Measurements from ENCODE around the gene CTRB1. TPM values are rescaled to one million over a fixed set of nuclear protein-coding genes. Genes with fewer than 3 reads are reported as not detected.

CTRB1 gene
- total RNA-seq, 1 experiment from 2014 or later: not detected

- Histone ChIP-seq H3T11ph (ENCODE audit: low read length) (no peak overlapping the region), H3K18ac (ENCODE audit: insufficient read length, low read depth, low read length) (no peak overlapping the region), H4K20me1 (ENCODE audit: control insufficient read depth, insufficient read depth, insufficient read length) (no peaks in the 10 kb centered on the region), H2BK12ac (ENCODE audit: insufficient read length, low read depth, low read length) (no peak overlapping the region), H3K14ac (ENCODE audit: insufficient read depth, low read length) (no peak overlapping the region), H2BK120ac (ENCODE audit: low read depth, low read length, poor library complexity, severe bottlenecking) (no peak overlapping the region), H4K91ac (ENCODE audit: insufficient read length, low read depth, low read length) (no peak overlapping the region), H3K4me2 (ENCODE audit: insufficient read depth, insufficient read length, low read length) (no peak overlapping the region), H3K56ac (ENCODE audit: insufficient read length, low read depth, low read length) (no peak overlapping the region), H2BK15ac (ENCODE audit: low read depth, low read length) (no peak overlapping the region), H3K27ac (ENCODE audit: insufficient read length, low read depth, low read length) (no peak overlapping the region), H3K23me2 (ENCODE audit: insufficient read length, low read depth, low read length, poor library complexity, severe bottlenecking) (no peaks in the 10 kb centered on the region), H2AK5ac (ENCODE audit: insufficient read length, low read length) (no peak overlapping the region), H3K4me1 (ENCODE audit: insufficient read depth, low read length) (no peaks in the 10 kb centered on the region), H2BK20ac (ENCODE audit: low read depth, low read length, poor library complexity, severe bottlenecking) (no peak overlapping the region), H3K23ac (ENCODE audit: insufficient read length, low read depth, low read length) (no peak overlapping the region), H3K27me3 (ENCODE audit: insufficient read depth, low read length) (no peaks in the 10 kb centered on the region), H2AFZ (ENCODE audit: low read length) (no peak overlapping the region), H4K5ac (ENCODE audit: insufficient read length, low read depth, low read length) (no peak overlapping the region), H2BK5ac (ENCODE audit: insufficient read length, low read length) (no peak overlapping the region), H3K79me2 (ENCODE audit: insufficient read depth, low read length) (no peaks in the 10 kb centered on the region), H3K9me3 (ENCODE audit: control insufficient read depth, low read depth, low read length) (peaks cover 32% of the 10 kb centered on the region), H3K79me1 (ENCODE audit: insufficient read depth, low read depth, low read length, poor library complexity, severe bottlenecking) (no peaks in the 10 kb centered on the region), H4K8ac (replicated peaks; ENCODE audit: insufficient read length, low read depth, low read length) (no peak overlapping the region), H3K4ac (ENCODE audit: low read depth, low read length) (no peak overlapping the region), H3K9ac (ENCODE audit: extremely low read depth, insufficient read length, low read length) (no peak overlapping the region)
- no peaks in the 10 kb centered on the region for H3K4me1 Mint-ChIP-seq
- peaks cover 38 to 63% (median 61%) of the 10 kb centered on the region in 3 experiments for H3K36me3 Mint-ChIP-seq (ENCODE audit: insufficient read depth in 1 of 3, low read depth in 3 of 3)
- DNase-seq: no peak
- TF ChIP-seq, protein P1, sequence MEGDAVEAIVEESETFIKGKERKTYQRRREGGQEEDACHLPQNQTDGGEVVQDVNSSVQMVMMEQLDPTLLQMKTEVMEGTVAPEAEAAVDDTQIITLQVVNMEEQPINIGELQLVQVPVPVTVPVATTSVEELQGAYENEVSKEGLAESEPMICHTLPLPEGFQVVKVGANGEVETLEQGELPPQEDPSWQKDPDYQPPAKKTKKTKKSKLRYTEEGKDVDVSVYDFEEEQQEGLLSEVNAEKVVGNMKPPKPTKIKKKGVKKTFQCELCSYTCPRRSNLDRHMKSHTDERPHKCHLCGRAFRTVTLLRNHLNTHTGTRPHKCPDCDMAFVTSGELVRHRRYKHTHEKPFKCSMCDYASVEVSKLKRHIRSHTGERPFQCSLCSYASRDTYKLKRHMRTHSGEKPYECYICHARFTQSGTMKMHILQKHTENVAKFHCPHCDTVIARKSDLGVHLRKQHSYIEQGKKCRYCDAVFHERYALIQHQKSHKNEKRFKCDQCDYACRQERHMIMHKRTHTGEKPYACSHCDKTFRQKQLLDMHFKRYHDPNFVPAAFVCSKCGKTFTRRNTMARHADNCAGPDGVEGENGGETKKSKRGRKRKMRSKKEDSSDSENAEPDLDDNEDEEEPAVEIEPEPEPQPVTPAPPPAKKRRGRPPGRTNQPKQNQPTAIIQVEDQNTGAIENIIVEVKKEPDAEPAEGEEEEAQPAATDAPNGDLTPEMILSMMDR (conservative IDR thresholded peaks at IDR 0.05): no peak
- no CpG with 5 or more reads among the region's 3 CpGs for WGBS (ENCODE audit: extremely low coverage, insufficient read length, low lambda C conversion rate)
- peaks cover 4% of the 10 kb centered on the region; the same call in 1 of the 2 replicates for H3K27me3 Mint-ChIP-seq (ENCODE audit: low read depth)
- H3K9me3 Mint-ChIP-seq: peaks cover 64% of the 10 kb centered on the region in 2 experiments
- H3K4me3 Mint-ChIP-seq: no peak overlapping the region
- H3K27ac Mint-ChIP-seq: no peak overlapping the region
Measured at GRCh38 chr16:75175074-75175473, 43.7 kb upstream of the CTRB1 start.

All from H9 (cell line).